H9 (cell line): ENCODE measurements around the gene AGAP3. TPM values are rescaled to one million over a fixed set of nuclear protein-coding genes. Genes with fewer than 3 reads are reported as not detected.

Source experiments
- DNase-seq: peaks from one replicate; pipeline ENCODE4 v3.0.0-alpha.2; 2017
- H2AFZ ChIP-seq: one replicate; pipeline ENCODE4 v1.6.1; 2013; ENCODE audit warnings: mild to moderate bottlenecking, low read length, control low read depth, moderate library complexity
- H2AK5ac ChIP-seq: 2 replicates; pipeline ENCODE4 v1.6.1; 2013; ENCODE audit warnings: low read length, control low read depth, mixed read lengths; ENCODE audit not compliant: insufficient read length
- H2BK120ac ChIP-seq: one replicate; pipeline ENCODE4 v1.6.1; 2013; ENCODE audit warnings: low read depth, mild to moderate bottlenecking, low read length, control low read depth, inconsistent platforms; ENCODE audit not compliant: poor library complexity, severe bottlenecking
- H2BK12ac ChIP-seq: 2 replicates; pipeline ENCODE4 v1.6.1; 2013; ENCODE audit warnings: low read length, control low read depth, mixed read lengths, low read depth; ENCODE audit not compliant: insufficient read length
- H2BK15ac ChIP-seq: 2 replicates; pipeline ENCODE4 v1.6.1; 2013; ENCODE audit warnings: low read depth, low read length, control low read depth
- H2BK20ac ChIP-seq: one replicate; pipeline ENCODE4 v1.6.1; 2013; ENCODE audit warnings: low read depth, mild to moderate bottlenecking, low read length, control low read depth, inconsistent platforms; ENCODE audit not compliant: poor library complexity, severe bottlenecking
- H2BK5ac ChIP-seq: 2 replicates; pipeline ENCODE4 v1.6.1; 2013; ENCODE audit warnings: low read length, control low read depth, mixed read lengths; ENCODE audit not compliant: insufficient read length
- H3K14ac ChIP-seq: 2 replicates; pipeline ENCODE4 v1.6.1; 2013; ENCODE audit warnings: low read length, control low read depth; ENCODE audit not compliant: insufficient read depth
- H3K18ac ChIP-seq: 2 replicates; pipeline ENCODE4 v1.6.1; 2013; ENCODE audit warnings: low read depth, mild to moderate bottlenecking, mixed read lengths, low read length, control low read depth; ENCODE audit not compliant: insufficient read length
- H3K23ac ChIP-seq: 2 replicates; pipeline ENCODE4 v1.6.1; 2013; ENCODE audit warnings: low read length, control low read depth, mixed read lengths, low read depth; ENCODE audit not compliant: insufficient read length
- H3K23me2 ChIP-seq: 2 replicates; pipeline ENCODE4 v1.6.1; 2013; ENCODE audit warnings: low read depth, mild to moderate bottlenecking, mixed read lengths, low read length, control low read depth; ENCODE audit not compliant: insufficient read length, poor library complexity, severe bottlenecking
- H3K27ac ChIP-seq: 2 replicates; pipeline ENCODE4 v1.5.1; 2013; ENCODE audit warnings: low read length, control low read depth, mixed read lengths, low read depth; ENCODE audit not compliant: insufficient read length
- H3K27me3 ChIP-seq: 2 replicates; pipeline ENCODE4 v1.6.1; 2013; ENCODE audit warnings: low read length, control low read depth, inconsistent platforms; ENCODE audit not compliant: insufficient read depth
- H3K4ac ChIP-seq: 2 replicates; pipeline ENCODE4 v1.6.1; 2013; ENCODE audit warnings: low read depth, mild to moderate bottlenecking, control low read depth, inconsistent platforms, low read length, moderate library complexity
- H3K4me1 ChIP-seq: 2 replicates; pipeline ENCODE4 v1.6.1; 2013; ENCODE audit warnings: low read length, control low read depth, inconsistent platforms; ENCODE audit not compliant: insufficient read depth
- H3K4me2 ChIP-seq: 2 replicates; pipeline ENCODE4 v1.6.1; 2013; ENCODE audit warnings: low read length, control low read depth, mixed read lengths; ENCODE audit not compliant: insufficient read length, insufficient read depth
- H3K56ac ChIP-seq: 2 replicates; pipeline ENCODE4 v1.6.1; 2013; ENCODE audit warnings: low read depth, mild to moderate bottlenecking, mixed read lengths, low read length, control low read depth; ENCODE audit not compliant: insufficient read length
- H3K79me1 ChIP-seq: 2 replicates; pipeline ENCODE4 v1.6.1; 2013; ENCODE audit warnings: low read depth, mild to moderate bottlenecking, moderate library complexity, low read length, control low read depth, inconsistent platforms; ENCODE audit not compliant: insufficient read depth, poor library complexity, severe bottlenecking
- H3K79me2 ChIP-seq: 2 replicates; pipeline ENCODE4 v1.6.1; 2013; ENCODE audit warnings: low read length, control low read depth, inconsistent platforms; ENCODE audit not compliant: insufficient read depth
- H3K9ac ChIP-seq: 2 replicates; pipeline ENCODE4 v1.6.1; 2013; ENCODE audit warnings: low read length, control low read depth, mixed read lengths; ENCODE audit not compliant: insufficient read length; ENCODE audit errors: extremely low read depth
- H3K9me3 ChIP-seq: one replicate; pipeline ENCODE4 v1.6.1; 2013; ENCODE audit warnings: low read depth, low read length, inconsistent platforms; ENCODE audit not compliant: control insufficient read depth
- H3T11ph ChIP-seq: one replicate; pipeline ENCODE4 v1.6.1; 2013; ENCODE audit warnings: mild to moderate bottlenecking, low read length, control low read depth, inconsistent platforms
- H4K20me1 ChIP-seq: one replicate; pipeline ENCODE4 v1.6.1; 2013; ENCODE audit not compliant: control insufficient read depth, insufficient read length, insufficient read depth
- H4K5ac ChIP-seq: 2 replicates; pipeline ENCODE4 v1.6.1; 2013; ENCODE audit warnings: low read depth, mild to moderate bottlenecking, mixed read lengths, low read length, control low read depth; ENCODE audit not compliant: insufficient read length
- H4K8ac ChIP-seq: replicated peaks from 2 replicates; pipeline ENCODE4 v1.6.1; 2013; ENCODE audit warnings: low read length, control low read depth, mixed read lengths, low read depth; ENCODE audit not compliant: insufficient read length
- H4K91ac ChIP-seq: 2 replicates; pipeline ENCODE4 v1.6.1; 2013; ENCODE audit warnings: low read depth, mild to moderate bottlenecking, moderate library complexity, mixed read lengths, low read length, control low read depth; ENCODE audit not compliant: insufficient read length
- H3K27ac Mint-ChIP-seq, 3 experiments: 2 replicates in 2 of 3; 3 replicates in 1 of 3; pipeline ENCODE4 v1.8.0; 2020 to 2021; ENCODE audit warnings: mixed read lengths in 3 of 3, mild to moderate bottlenecking in 1 of 3, moderate library complexity in 1 of 3
- H3K27me3 Mint-ChIP-seq: 2 replicates; pipeline ENCODE4 v1.8.0; 2021; ENCODE audit warnings: low read depth, mild to moderate bottlenecking, moderate library complexity, mixed read lengths
- H3K36me3 Mint-ChIP-seq, 3 experiments: 2 replicates in 2 of 3; 3 replicates in 1 of 3; pipeline ENCODE4 v1.8.0; 2020 to 2021; ENCODE audit warnings: low read depth in 3 of 3, mixed read lengths in 3 of 3; ENCODE audit not compliant: insufficient read depth in 1 of 3
- H3K4me1 Mint-ChIP-seq, 2 experiments: 2 replicates each; pipeline ENCODE4 v1.8.0; 2020; ENCODE audit warnings: mixed read lengths in 2 of 2
- H3K4me3 Mint-ChIP-seq, 2 experiments: 2 replicates in 1 of 2; 3 replicates in 1 of 2; pipeline ENCODE4 v1.8.0; 2020 to 2021; ENCODE audit warnings: mild to moderate bottlenecking in 2 of 2, mixed read lengths in 2 of 2, moderate library complexity in 1 of 2
- H3K9me3 Mint-ChIP-seq, 2 experiments: 2 replicates in 1 of 2; 3 replicates in 1 of 2; pipeline ENCODE4 v1.8.0; 2020; ENCODE audit warnings: mild to moderate bottlenecking in 2 of 2, mixed read lengths in 2 of 2, moderate library complexity in 1 of 2
- WGBS: extraction: QIAGEN DNeasy Blood & Tissue Kit; methylation state at CpG from one replicate; pipeline ENCODE4 v1.1.7; 2013; ENCODE audit warnings: missing lambda C conversion rate, low lambda C conversion rate, mixed read lengths; ENCODE audit not compliant: insufficient read length; ENCODE audit errors: extremely low coverage; 5-methylcytosine and 5-hydroxymethylcytosine counted together
- total RNA-seq: library from RNA; stranded (reverse); gene quantifications from 2 replicates; pipeline ENCODE4 v1.2.1, GENCODE V29; 2021
- TF ChIP-seq, protein P1 (sequence below): fragments of 200-600 bp; sonication (generic); conservative IDR thresholded peaks from 3 replicates; pipeline ENCODE4 v1.8.0; 2021; ENCODE audit warnings: antibody characterized with exemption, mild to moderate bottlenecking

Gene AGAP3
- total RNA-seq, 1 experiment from 2014 or later, result 97.7 TPM

DNA sequence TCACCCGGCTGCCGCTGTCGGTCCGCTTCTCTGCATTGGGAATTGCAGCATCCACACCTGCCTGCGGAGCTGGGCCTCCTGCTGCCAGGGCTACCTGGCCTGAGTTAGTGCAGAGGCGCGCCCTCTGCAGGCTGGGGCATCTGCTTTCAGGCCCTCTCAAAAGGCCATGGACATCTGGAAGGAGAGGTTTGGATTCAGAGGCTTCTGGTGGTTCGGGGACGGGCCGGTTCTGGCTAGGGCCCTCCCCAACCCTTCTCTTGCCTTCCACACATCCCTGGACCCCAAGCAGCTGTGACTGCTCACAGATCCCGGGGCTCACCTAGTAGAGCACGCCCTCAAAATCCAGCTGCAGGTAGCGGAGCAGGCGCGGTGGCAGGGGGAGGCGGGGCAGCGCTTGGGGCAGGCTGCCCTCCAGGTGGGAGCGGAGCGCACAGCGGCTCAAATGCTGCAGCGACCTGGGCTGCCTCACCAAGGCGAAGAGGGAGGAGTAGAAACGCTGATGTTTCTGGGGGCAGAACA is 89.6 kb downstream of the AGAP3 start:
- H3K27ac Mint-ChIP-seq, result no peak overlapping the region; a peak in 1 of 7 replicates
- peaks cover 0 to 3% (median 0%) of the 10 kb centered on the region in 3 experiments; a peak in 2 of 7 replicates for H3K36me3 Mint-ChIP-seq
- no peaks in the 10 kb centered on the region for H3K79me2 ChIP-seq
- H2AFZ ChIP-seq, result no peak overlapping the region
- H3K4me3 Mint-ChIP-seq, result no peak overlapping the region
- no peak overlapping the region for H3T11ph ChIP-seq
- H3K14ac ChIP-seq, result no peak overlapping the region
- no peak overlapping the region for H2AK5ac ChIP-seq
- no peak overlapping the region for H2BK120ac ChIP-seq
- no peak overlapping the region for H3K23ac ChIP-seq
- no CpG with 5 or more reads among the region's 23 CpGs for WGBS
- H3K4me1 Mint-ChIP-seq, result peaks cover 3 to 12% of the 10 kb centered on the region in 2 experiments; a peak in 3 of 4 replicates
- H3K18ac ChIP-seq, result no peak overlapping the region
- H3K27me3 ChIP-seq, result peaks cover 4% of the 10 kb centered on the region; the same call in 1 of the 2 replicates
- no peak overlapping the region for H2BK12ac ChIP-seq
- H4K91ac ChIP-seq, result no peak overlapping the region
- no peak overlapping the region for H4K8ac ChIP-seq
- no peak overlapping the region for H3K27ac ChIP-seq
- TF ChIP-seq, protein P1, sequence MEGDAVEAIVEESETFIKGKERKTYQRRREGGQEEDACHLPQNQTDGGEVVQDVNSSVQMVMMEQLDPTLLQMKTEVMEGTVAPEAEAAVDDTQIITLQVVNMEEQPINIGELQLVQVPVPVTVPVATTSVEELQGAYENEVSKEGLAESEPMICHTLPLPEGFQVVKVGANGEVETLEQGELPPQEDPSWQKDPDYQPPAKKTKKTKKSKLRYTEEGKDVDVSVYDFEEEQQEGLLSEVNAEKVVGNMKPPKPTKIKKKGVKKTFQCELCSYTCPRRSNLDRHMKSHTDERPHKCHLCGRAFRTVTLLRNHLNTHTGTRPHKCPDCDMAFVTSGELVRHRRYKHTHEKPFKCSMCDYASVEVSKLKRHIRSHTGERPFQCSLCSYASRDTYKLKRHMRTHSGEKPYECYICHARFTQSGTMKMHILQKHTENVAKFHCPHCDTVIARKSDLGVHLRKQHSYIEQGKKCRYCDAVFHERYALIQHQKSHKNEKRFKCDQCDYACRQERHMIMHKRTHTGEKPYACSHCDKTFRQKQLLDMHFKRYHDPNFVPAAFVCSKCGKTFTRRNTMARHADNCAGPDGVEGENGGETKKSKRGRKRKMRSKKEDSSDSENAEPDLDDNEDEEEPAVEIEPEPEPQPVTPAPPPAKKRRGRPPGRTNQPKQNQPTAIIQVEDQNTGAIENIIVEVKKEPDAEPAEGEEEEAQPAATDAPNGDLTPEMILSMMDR, result peak; percentile 59
- H3K9me3 Mint-ChIP-seq, result peaks cover 19 to 28% of the 10 kb centered on the region in 2 experiments
- H4K20me1 ChIP-seq, result no peaks in the 10 kb centered on the region
- no peak overlapping the region for H3K9ac ChIP-seq
- peak; percentile 55 for DNase-seq
- no peak overlapping the region for H2BK15ac ChIP-seq
- H2BK5ac ChIP-seq, result no peak overlapping the region
- no peak overlapping the region for H3K4me2 ChIP-seq
- no peaks in the 10 kb centered on the region for H3K79me1 ChIP-seq
- H3K4me1 ChIP-seq, result no peaks in the 10 kb centered on the region
- no peak overlapping the region for H2BK20ac ChIP-seq
- no peaks in the 10 kb centered on the region for H3K9me3 ChIP-seq
- H3K4ac ChIP-seq, result no peak overlapping the region
- H3K56ac ChIP-seq, result no peak overlapping the region
- H3K23me2 ChIP-seq, result no peaks in the 10 kb centered on the region
- no peak overlapping the region for H4K5ac ChIP-seq
- peaks cover 88% of the 10 kb centered on the region for H3K27me3 Mint-ChIP-seq
